ENCODE measurements around the gene TEPSIN. TPM values are rescaled to one million over a fixed set of nuclear protein-coding genes. Genes with fewer than 3 reads are reported as not detected.
A peak's percentile ranks its signal among the peaks of the same experiment; 100 is the strongest.

TEPSIN gene
- total and polyA plus RNA-seq, 2 of the 13 experiments (the other 11 are each of a cell fraction or from before 2014, with no cell fraction given), result 16.1 to 18.8 TPM

- TF ChIP-seq SRF (IDR thresholded peaks at IDR 0.05; ENCODE audit: low read depth, low read length), result no peak
- TF ChIP-seq MED8 (CRISPR knock-in tag; IDR thresholded peaks at IDR 0.05; ENCODE audit: insufficient replicate concordance), result no peak
- TF ChIP-seq ZNF160 (CRISPR knock-in tag; IDR thresholded peaks at IDR 0.05), result peak; percentile 65; the same call in 1 of the 2 replicates
- 0 out of 2 replicates have a peak, but pooled peaks have one; percentile 14 for TF ChIP-seq CTCF (CRISPR knock-in tag; IDR thresholded peaks at IDR 0.05)
- TF ChIP-seq, protein P1, sequence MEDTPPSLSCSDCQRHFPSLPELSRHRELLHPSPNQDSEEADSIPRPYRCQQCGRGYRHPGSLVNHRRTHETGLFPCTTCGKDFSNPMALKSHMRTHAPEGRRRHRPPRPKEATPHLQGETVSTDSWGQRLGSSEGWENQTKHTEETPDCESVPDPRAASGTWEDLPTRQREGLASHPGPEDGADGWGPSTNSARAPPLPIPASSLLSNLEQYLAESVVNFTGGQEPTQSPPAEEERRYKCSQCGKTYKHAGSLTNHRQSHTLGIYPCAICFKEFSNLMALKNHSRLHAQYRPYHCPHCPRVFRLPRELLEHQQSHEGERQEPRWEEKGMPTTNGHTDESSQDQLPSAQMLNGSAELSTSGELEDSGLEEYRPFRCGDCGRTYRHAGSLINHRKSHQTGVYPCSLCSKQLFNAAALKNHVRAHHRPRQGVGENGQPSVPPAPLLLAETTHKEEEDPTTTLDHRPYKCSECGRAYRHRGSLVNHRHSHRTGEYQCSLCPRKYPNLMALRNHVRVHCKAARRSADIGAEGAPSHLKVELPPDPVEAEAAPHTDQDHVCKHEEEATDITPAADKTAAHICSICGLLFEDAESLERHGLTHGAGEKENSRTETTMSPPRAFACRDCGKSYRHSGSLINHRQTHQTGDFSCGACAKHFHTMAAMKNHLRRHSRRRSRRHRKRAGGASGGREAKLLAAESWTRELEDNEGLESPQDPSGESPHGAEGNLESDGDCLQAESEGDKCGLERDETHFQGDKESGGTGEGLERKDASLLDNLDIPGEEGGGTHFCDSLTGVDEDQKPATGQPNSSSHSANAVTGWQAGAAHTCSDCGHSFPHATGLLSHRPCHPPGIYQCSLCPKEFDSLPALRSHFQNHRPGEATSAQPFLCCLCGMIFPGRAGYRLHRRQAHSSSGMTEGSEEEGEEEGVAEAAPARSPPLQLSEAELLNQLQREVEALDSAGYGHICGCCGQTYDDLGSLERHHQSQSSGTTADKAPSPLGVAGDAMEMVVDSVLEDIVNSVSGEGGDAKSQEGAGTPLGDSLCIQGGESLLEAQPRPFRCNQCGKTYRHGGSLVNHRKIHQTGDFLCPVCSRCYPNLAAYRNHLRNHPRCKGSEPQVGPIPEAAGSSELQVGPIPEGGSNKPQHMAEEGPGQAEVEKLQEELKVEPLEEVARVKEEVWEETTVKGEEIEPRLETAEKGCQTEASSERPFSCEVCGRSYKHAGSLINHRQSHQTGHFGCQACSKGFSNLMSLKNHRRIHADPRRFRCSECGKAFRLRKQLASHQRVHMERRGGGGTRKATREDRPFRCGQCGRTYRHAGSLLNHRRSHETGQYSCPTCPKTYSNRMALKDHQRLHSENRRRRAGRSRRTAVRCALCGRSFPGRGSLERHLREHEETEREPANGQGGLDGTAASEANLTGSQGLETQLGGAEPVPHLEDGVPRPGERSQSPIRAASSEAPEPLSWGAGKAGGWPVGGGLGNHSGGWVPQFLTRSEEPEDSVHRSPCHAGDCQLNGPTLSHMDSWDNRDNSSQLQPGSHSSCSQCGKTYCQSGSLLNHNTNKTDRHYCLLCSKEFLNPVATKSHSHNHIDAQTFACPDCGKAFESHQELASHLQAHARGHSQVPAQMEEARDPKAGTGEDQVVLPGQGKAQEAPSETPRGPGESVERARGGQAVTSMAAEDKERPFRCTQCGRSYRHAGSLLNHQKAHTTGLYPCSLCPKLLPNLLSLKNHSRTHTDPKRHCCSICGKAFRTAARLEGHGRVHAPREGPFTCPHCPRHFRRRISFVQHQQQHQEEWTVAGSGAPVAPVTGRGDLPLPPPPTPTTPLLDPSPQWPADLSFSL (CRISPR knock-in tag; IDR thresholded peaks at IDR 0.05), result peak; percentile 12; the same call in 1 of the 2 replicates
- TF ChIP-seq ZBTB42 (CRISPR knock-in tag; IDR thresholded peaks at IDR 0.05), result peak; percentile 94
- TF ChIP-seq, protein P2, sequence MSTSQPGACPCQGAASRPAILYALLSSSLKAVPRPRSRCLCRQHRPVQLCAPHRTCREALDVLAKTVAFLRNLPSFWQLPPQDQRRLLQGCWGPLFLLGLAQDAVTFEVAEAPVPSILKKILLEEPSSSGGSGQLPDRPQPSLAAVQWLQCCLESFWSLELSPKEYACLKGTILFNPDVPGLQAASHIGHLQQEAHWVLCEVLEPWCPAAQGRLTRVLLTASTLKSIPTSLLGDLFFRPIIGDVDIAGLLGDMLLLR (CRISPR knock-in tag; IDR thresholded peaks at IDR 0.05), result peak; percentile 80; the same call in 1 of the 2 replicates
- TF ChIP-seq ARHGAP35 (CRISPR knock-in tag; IDR thresholded peaks at IDR 0.05; ENCODE audit: borderline replicate concordance), result peak; percentile 26
- peak; percentile 72; the same call in 1 of the 2 replicates for TF ChIP-seq THAP11 (CRISPR knock-in tag; IDR thresholded peaks at IDR 0.05)
- no peak for TF ChIP-seq ZKSCAN8 (CRISPR knock-in tag; IDR thresholded peaks at IDR 0.05; ENCODE audit: borderline replicate concordance)
- peak; percentile 61; the same call in 1 of the 2 replicates for TF ChIP-seq HOXA3 (CRISPR knock-in tag; IDR thresholded peaks at IDR 0.05)
- TF ChIP-seq, protein P3, sequence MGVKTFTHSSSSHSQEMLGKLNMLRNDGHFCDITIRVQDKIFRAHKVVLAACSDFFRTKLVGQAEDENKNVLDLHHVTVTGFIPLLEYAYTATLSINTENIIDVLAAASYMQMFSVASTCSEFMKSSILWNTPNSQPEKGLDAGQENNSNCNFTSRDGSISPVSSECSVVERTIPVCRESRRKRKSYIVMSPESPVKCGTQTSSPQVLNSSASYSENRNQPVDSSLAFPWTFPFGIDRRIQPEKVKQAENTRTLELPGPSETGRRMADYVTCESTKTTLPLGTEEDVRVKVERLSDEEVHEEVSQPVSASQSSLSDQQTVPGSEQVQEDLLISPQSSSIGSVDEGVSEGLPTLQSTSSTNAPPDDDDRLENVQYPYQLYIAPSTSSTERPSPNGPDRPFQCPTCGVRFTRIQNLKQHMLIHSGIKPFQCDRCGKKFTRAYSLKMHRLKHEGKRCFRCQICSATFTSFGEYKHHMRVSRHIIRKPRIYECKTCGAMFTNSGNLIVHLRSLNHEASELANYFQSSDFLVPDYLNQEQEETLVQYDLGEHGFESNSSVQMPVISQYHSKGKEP (CRISPR knock-in tag; IDR thresholded peaks at IDR 0.05), result no peak
Measured at GRCh38 chr17:81222906-81223761, 15.7 kb downstream of the TEPSIN start, which contains the start of gene CEP131 (continued).
